Stimulated activated CD4-positive, alpha-beta T cell treated with anti-CD3 and anti-CD28 coated beads, Interleukin-15, amount 100 ng/mL, for 24 hours (primary cell): ENCODE results near the gene ADAMTSL1.

Experiments
- DNase-seq: peaks from one replicate; pipeline ENCODE4 v3.0.0-alpha.2; 2020

ADAMTSL1 gene

GRCh38 chr9:18473652-18474279 is at the start of gene ADAMTSL1:
Gene ADAMTSL1 (plus strand): TSS chr9:18474153. CDS start chr9:18474233, 80 bp downstream.
- DNase-seq: no peak

GRCh38 chr9:18427691-18428090 is 46.3 kb upstream of the ADAMTSL1 start:
- no peak for DNase-seq

GRCh38 chr9:18428661-18429060 is 45.3 kb upstream of the ADAMTSL1 start:
- no peak for DNase-seq

GRCh38 chr9:18429070-18429469 is 44.9 kb upstream of the ADAMTSL1 start:
- DNase-seq: no peak

GRCh38 chr9:18433620-18434019 is 40.3 kb upstream of the ADAMTSL1 start:
- no peak for DNase-seq

GRCh38 chr9:18437315-18438201 is 36.4 kb upstream of the ADAMTSL1 start:
- DNase-seq: no peak

- no peak for DNase-seq
These were observed 35.5 kb upstream of the ADAMTSL1 start for GRCh38 chr9:18438300-18438925.

- no peak for DNase-seq
These were observed 35.0 kb upstream of the ADAMTSL1 start for GRCh38 chr9:18438951-18439350.

- DNase-seq: no peak
These were observed 32.7 kb upstream of the ADAMTSL1 start for GRCh38 chr9:18441261-18441660.

GRCh38 chr9:18442629-18443491 is 31.1 kb upstream of the ADAMTSL1 start:
- DNase-seq: peak; percentile 62

- DNase-seq: no peak
These were observed 26.8 kb upstream of the ADAMTSL1 start for GRCh38 chr9:18447131-18447530.

- DNase-seq: no peak
These were observed 26.4 kb upstream of the ADAMTSL1 start for GRCh38 chr9:18447541-18447940.

GRCh38 chr9:18448101-18448500 is 25.9 kb upstream of the ADAMTSL1 start:
- no peak for DNase-seq

GRCh38 chr9:18451406-18451805 is 22.5 kb upstream of the ADAMTSL1 start:
- no peak for DNase-seq

GRCh38 chr9:18452276-18452675 is 21.7 kb upstream of the ADAMTSL1 start:
- DNase-seq: no peak

- no peak for DNase-seq
These were observed 17.2 kb upstream of the ADAMTSL1 start for GRCh38 chr9:18456624-18457237.

GRCh38 chr9:18457510-18457909 is 16.4 kb upstream of the ADAMTSL1 start:
- no peak for DNase-seq

GRCh38 chr9:18459962-18460584 is 13.9 kb upstream of the ADAMTSL1 start:
- DNase-seq: no peak

- DNase-seq: no peak
These were observed 12.5 kb upstream of the ADAMTSL1 start for GRCh38 chr9:18461496-18461895.

GRCh38 chr9:18463991-18464390 is 10.0 kb upstream of the ADAMTSL1 start:
- no peak for DNase-seq

- DNase-seq: no peak
These were observed 7.9 kb upstream of the ADAMTSL1 start for GRCh38 chr9:18466101-18466500.

- DNase-seq: no peak
These were observed 6.3 kb upstream of the ADAMTSL1 start for GRCh38 chr9:18467696-18468095.
